AG09319 (cell line): ENCODE measurements around the gene MRPS21.

Experiments used
- DNase-seq: peaks from one replicate; pipeline ENCODE4 v3.0.0-alpha.2; 2010; ENCODE audit warnings: low read depth; ENCODE audit errors: extremely low read depth
- TF ChIP-seq, protein P1 (sequence below): IDR thresholded peaks from 2 replicates; pipeline ENCODE4 v1.5.1; 2011; ENCODE audit warnings: low read depth, mild to moderate bottlenecking, inconsistent platforms, low read length, moderate library complexity

Gene MRPS21

DNA sequence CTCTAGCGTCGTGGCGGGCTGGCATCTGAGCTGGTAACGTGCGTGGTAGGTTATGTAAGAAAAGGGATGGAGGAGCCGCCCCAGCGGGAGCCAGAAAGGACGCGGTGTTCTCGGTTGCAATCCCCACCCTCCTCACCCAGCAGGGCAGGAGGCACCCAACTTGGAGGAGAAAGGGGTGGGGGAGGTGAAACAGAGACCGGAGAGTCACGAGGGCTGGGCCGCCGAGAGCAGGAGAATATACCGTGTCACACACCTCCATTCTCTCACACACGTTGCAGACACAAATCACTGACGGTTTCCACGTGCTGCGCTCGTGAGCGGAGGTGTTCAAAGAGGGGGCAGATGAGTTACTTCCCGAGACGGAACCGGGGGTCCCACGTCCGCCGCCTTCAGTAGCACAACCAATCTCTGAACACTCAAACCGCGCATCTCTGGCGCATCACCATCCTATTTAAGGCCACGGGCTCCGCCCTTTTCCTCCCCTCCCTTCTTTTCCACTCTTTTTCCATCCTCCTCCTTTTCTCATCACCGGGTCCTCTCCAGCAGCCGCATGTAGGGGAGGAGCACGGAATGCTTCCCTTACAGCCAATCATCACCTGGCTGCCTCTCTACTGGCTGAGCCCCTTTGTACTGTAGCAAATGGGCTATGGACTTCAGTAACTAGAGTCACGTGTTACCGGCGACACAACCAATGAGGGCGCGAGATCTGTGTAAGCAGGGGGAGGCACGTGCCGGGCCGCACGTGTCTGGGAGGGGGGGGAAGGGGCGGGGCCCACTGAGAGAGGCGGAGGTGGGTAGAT, 11.7 kb upstream of the MRPS21 start, which contains the start of gene CIART:
Gene CIART, plus strand, starts transcription at position 797 of the 800 bp plus-strand sequence. CDS start 714 bp downstream, outside the sequence.
- TF ChIP-seq, protein P1, sequence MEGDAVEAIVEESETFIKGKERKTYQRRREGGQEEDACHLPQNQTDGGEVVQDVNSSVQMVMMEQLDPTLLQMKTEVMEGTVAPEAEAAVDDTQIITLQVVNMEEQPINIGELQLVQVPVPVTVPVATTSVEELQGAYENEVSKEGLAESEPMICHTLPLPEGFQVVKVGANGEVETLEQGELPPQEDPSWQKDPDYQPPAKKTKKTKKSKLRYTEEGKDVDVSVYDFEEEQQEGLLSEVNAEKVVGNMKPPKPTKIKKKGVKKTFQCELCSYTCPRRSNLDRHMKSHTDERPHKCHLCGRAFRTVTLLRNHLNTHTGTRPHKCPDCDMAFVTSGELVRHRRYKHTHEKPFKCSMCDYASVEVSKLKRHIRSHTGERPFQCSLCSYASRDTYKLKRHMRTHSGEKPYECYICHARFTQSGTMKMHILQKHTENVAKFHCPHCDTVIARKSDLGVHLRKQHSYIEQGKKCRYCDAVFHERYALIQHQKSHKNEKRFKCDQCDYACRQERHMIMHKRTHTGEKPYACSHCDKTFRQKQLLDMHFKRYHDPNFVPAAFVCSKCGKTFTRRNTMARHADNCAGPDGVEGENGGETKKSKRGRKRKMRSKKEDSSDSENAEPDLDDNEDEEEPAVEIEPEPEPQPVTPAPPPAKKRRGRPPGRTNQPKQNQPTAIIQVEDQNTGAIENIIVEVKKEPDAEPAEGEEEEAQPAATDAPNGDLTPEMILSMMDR: no peak
- DNase-seq: peak; percentile 98

DNA sequence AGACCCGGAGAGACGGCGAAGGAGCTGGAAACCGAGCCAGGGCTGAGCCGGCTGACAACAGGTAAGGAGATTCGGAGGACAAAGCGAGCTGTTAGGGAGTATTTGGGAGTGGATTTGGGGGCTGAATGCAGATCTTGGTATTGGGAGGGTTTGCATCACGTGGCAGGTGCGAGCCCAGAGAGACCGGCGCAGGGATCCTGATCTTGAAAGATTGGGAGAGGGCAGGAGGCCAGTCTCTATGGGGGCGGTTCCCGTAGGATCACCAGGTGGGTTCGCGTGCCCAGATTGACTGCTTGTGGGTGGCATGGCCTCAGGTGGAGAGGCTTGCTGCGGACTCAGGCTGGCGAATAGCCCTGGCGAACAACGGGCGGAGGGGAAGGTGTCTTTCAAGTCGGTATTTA, 11.1 kb upstream of the MRPS21 start:
- DNase-seq: no peak
- TF ChIP-seq, protein P1: no peak

DNA sequence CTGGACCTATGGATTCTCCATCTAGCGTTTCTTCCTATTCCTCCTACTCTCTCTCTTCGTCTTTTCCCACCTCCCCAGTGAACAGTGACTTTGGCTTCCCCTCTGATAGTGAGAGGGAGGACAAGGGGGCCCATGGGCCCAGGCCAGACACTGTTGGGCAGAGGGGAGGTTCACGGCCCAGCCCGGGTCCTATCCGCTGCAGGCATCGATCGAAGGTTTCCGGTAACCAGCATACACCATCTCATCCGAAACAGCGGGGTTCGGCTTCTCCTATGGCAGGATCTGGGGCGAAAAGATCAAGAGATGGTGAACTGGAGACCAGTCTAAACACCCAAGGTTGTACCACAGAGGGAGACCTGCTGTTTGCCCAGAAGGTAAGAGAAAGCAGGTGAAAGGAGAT, 10.4 kb upstream of the MRPS21 start:
- no peak for DNase-seq
- TF ChIP-seq, protein P1: no peak

DNA sequence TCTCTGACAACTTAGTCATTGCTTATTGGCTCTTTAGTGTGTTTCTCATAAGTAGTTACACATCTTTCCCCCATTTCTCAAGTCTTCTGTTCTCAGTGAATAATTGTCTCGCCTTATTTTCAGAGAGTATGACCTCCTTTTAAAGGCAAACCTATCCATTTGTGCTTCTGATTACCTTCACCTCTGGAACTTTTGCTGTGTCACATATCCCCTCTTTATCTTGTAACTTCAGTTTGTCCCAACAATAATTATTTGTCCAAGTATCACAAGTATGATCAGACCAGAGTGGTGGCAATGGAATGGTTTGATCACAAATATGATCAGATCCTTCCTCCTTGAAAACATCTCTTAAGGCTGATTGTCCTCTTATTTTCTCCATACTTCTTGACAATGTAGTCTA, 5.3 kb upstream of the MRPS21 start:
- TF ChIP-seq, protein P1: no peak
- DNase-seq: no peak

DNA sequence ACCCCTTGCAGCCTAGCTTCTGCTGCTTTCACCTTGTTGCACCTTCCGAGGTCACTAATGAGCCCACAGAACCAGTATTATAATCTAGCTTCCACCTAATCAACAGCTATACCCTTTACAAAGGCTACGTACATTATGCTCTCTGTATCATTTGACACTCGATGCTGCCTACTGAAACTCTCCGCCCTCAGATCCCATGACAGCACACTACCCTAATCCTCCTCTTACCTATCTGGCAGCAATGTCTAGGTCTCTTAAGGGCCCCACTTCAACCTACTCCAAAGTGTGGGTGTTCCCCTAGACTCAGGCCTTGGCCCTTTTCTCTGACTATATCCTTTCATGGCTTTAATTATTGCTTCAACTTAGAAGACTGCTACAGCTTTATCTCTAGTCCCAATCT, 4.8 kb upstream of the MRPS21 start:
- DNase-seq: no peak
- TF ChIP-seq, protein P1: no peak

DNA sequence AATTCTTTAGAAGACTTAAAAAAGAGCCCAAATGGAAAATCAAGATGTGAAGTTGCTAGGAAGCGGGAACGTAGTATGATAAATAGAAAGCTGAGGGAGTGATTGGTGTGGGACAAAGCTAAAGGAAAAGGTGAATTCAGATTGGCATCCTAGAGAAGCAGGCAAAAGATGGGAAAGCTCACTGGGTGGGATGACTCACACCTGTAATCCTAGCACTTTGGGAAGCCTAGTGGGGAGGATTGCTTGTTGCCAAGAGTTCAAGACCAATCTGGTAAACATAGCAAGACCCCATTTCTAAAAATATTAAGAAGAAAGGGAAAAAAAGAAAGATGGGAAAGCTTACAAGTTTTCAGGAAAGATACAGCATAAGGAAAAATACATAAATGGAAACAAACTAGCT, 1.8 kb downstream of the MRPS21 start:
- TF ChIP-seq, protein P1: no peak
- no peak for DNase-seq

DNA sequence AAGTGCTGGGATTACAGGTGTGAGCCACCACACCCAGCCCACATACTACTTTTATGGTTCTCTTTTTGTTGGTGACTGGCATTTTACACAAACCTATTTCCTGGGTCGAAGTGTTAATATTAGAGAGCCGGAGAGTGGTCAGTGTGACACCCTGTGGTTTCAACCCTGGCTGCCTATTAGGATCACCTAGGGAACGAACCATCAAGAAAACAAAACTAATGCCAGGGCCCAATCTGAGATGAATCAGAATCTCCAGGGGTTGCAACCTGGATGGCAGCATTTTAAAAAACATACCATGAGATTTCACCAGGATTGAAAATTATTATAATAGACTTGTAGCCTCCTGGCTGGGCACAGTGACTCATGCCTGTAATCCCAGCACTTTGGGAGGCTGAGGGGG, 6.1 kb downstream of the MRPS21 start:
- no peak for DNase-seq
- TF ChIP-seq, protein P1: no peak
